SK-N-SH (cell line): ENCODE results near the gene PGGHG. TPM values are rescaled to one million over a fixed set of nuclear protein-coding genes. Genes with fewer than 3 reads are reported as not detected.
"Not testable (repeated sequence)": the region's sequence is repeated elsewhere in the genome, so short reads cannot be mapped to it uniquely, and the experiment has no call there.

Experiments
- CTCF ChIA-PET: fragments of 300-600, 350-600 bp; formaldehyde crosslinking; extraction: SDS; loops from one replicate; lab custom pipeline; 2021; lab: Yijun Ruan, JAX
- POLR2A ChIA-PET: fragments of 350-600 bp; sonication (Branson Sonifier 250); formaldehyde crosslinking; extraction: SDS; loops from one replicate; lab custom pipeline; 2020; ENCODE audit warnings: antibody characterized with exemption, inconsistent platforms; lab: Yijun Ruan, JAX
- DNase-seq: peaks from one replicate; pipeline ENCODE4 v3.0.0; 2012
- H2AFZ ChIP-seq: fragments of 200-600 bp; sonication (generic); 2 replicates; pipeline ENCODE4 v1.8.1; 2016; ENCODE audit warnings: antibody characterized with exemption, mild to moderate bottlenecking, low read depth
- H3F3A ChIP-seq: fragments of 200-600 bp; sonication (generic); replicated peaks from 2 replicates; pipeline ENCODE3; 2016; ENCODE audit warnings: antibody characterized with exemption, mild to moderate bottlenecking; ENCODE audit not compliant: insufficient read depth
- H3K27ac ChIP-seq, 2 experiments: fragments of 200-500 bp in 1 of 2; fragments of 200-600 bp in 1 of 2; sonication (Bioruptor generic) in 1 of 2; sonication (generic), shearing (Covaris generic) in 1 of 2; 2 replicates each; pipeline versions ENCODE4 v1.5.1 to v1.6.1; 2014 to 2016; ENCODE audit warnings: low read depth in 2 of 2, inconsistent platforms in 1 of 2, low read length in 1 of 2, mild to moderate bottlenecking in 1 of 2, mixed read lengths in 1 of 2
- H3K27me3 ChIP-seq: fragments of 200-600 bp; sonication (generic), shearing (Covaris generic); 2 replicates; pipeline ENCODE4 v1.6.1; 2016; ENCODE audit warnings: mixed run types; ENCODE audit not compliant: insufficient read depth
- H3K36me3 ChIP-seq, 2 experiments: fragments of 200-500 bp in 1 of 2; fragments of 200-600 bp in 1 of 2; sonication (Bioruptor generic) in 1 of 2; sonication (generic) in 1 of 2; replicated peaks in 1 of 2; 2 replicates each; pipeline versions ENCODE3 to v1.5.1; 2014 to 2016; ENCODE audit warnings: low read length in 1 of 2, mild to moderate bottlenecking in 1 of 2; ENCODE audit not compliant: insufficient read depth in 2 of 2, control insufficient read depth in 1 of 2
- H3K4me1 ChIP-seq, 2 experiments: fragments of 200-500 bp in 1 of 2; fragments of 200-600 bp in 1 of 2; sonication (Bioruptor generic) in 1 of 2; sonication (generic), shearing (Covaris generic) in 1 of 2; 2 replicates each; pipeline versions ENCODE4 v1.5.1 to v1.6.1; 2014 to 2016; ENCODE audit warnings: low read depth in 1 of 2, low read length in 1 of 2, mixed run types in 1 of 2; ENCODE audit not compliant: insufficient read depth in 2 of 2, control insufficient read depth in 1 of 2
- H3K4me2 ChIP-seq: fragments of 200-600 bp; sonication (generic), shearing (Covaris generic); 2 replicates; pipeline ENCODE4 v1.6.1; 2017; ENCODE audit warnings: mixed run types
- H3K4me3 ChIP-seq, 2 experiments: fragments of 200-500 bp in 1 of 2; fragments of 200-600 bp in 1 of 2; sonication (Bioruptor generic) in 1 of 2; sonication (generic), shearing (Covaris generic) in 1 of 2; 2 replicates each; pipeline versions ENCODE4 v1.5.1 to v1.8.1; 2014 to 2016; ENCODE audit warnings: low read depth in 2 of 2, inconsistent platforms in 1 of 2, low read length in 1 of 2, mild to moderate bottlenecking in 1 of 2, mixed read lengths in 1 of 2, moderate library complexity in 1 of 2
- H3K79me2 ChIP-seq: fragments of 200-600 bp; sonication (generic); 2 replicates; pipeline ENCODE4 v1.8.1; 2017; ENCODE audit warnings: mild to moderate bottlenecking; ENCODE audit not compliant: insufficient read depth
- H3K9ac ChIP-seq: fragments of 200-600 bp; sonication (generic); 2 replicates; pipeline ENCODE4 v1.6.1; 2017; ENCODE audit warnings: mixed run types
- H3K9me2 ChIP-seq: fragments of 200-600 bp; sonication (generic); 2 replicates; pipeline ENCODE4 v1.6.1; 2017; ENCODE audit warnings: mixed run types
- H3K9me3 ChIP-seq: fragments of 200-600 bp; sonication (generic); 2 replicates; pipeline ENCODE4 v1.6.1; 2017; ENCODE audit warnings: mixed run types, mild to moderate bottlenecking, moderate library complexity
- H4K20me1 ChIP-seq: fragments of 200-600 bp; sonication (generic); 2 replicates; pipeline ENCODE4 v1.6.1; 2017; ENCODE audit warnings: mild to moderate bottlenecking, mixed run types; ENCODE audit not compliant: insufficient read depth
- ELF1 ChIP-seq: IDR thresholded peaks from 2 replicates; pipeline ENCODE4 v1.4.0; 2012
- EP300 ChIP-seq, 2 experiments: IDR thresholded peaks; 2 replicates each; pipeline versions ENCODE4 v1.4.0 to v1.6.1; 2012; ENCODE audit warnings: borderline replicate concordance in 1 of 2, low read depth in 1 of 2, low read length in 1 of 2
- FOSL2 ChIP-seq: IDR thresholded peaks from 2 replicates; pipeline ENCODE4 v1.4.0; 2012; ENCODE audit warnings: low read depth, mild to moderate bottlenecking, moderate library complexity, borderline replicate concordance
- FOXJ3 ChIP-seq: sonication (generic); formaldehyde crosslinking; IDR thresholded peaks from 2 replicates; pipeline ENCODE4 v1.5.1; 2020; ENCODE audit warnings: mild to moderate bottlenecking, missing genetic modification reagents
- GABPA ChIP-seq: IDR thresholded peaks from 2 replicates; pipeline ENCODE4 v1.4.0; 2012; ENCODE audit warnings: low read depth, mild to moderate bottlenecking
- GATA2 ChIP-seq: sonication (generic); formaldehyde crosslinking; IDR thresholded peaks from 2 replicates; pipeline ENCODE4 v1.5.0; 2020; ENCODE audit warnings: mild to moderate bottlenecking, missing genetic modification reagents
- JUND ChIP-seq: IDR thresholded peaks from 2 replicates; pipeline ENCODE4 v1.4.0; 2012
- MEF2A ChIP-seq: IDR thresholded peaks from 2 replicates; pipeline ENCODE4 v1.4.0; 2012; ENCODE audit warnings: low read depth, borderline replicate concordance
- MXI1 ChIP-seq: IDR thresholded peaks from 2 replicates; pipeline ENCODE4 v1.6.1; 2012; ENCODE audit warnings: mild to moderate bottlenecking, low read depth, low read length, improper control_type of control experiment
- NFIC ChIP-seq: IDR thresholded peaks from 2 replicates; pipeline ENCODE4 v1.4.0; 2012; ENCODE audit warnings: borderline replicate concordance
- NRF1 ChIP-seq: IDR thresholded peaks from 2 replicates; pipeline ENCODE4 v1.6.1; 2012; ENCODE audit warnings: low read depth, mild to moderate bottlenecking, low read length
- POLR2AphosphoS5 ChIP-seq: IDR thresholded peaks from 2 replicates; pipeline ENCODE4 v1.6.1; 2012; ENCODE audit warnings: low read depth, low read length
- RAD21 ChIP-seq: IDR thresholded peaks from 2 replicates; pipeline ENCODE4 v1.6.1; 2012; ENCODE audit warnings: mild to moderate bottlenecking, low read length
- RCOR1 ChIP-seq: fragments of 150-350 bp; IDR thresholded peaks from 2 replicates; pipeline ENCODE4 v1.6.1; 2017; ENCODE audit warnings: antibody characterized with exemption, low read length
- RFX5 ChIP-seq: IDR thresholded peaks from 2 replicates; pipeline ENCODE4 v1.6.1; 2012; ENCODE audit warnings: mild to moderate bottlenecking, improper control_type of control experiment, low read length
- RXRA ChIP-seq: IDR thresholded peaks from 2 replicates; pipeline ENCODE4 v1.4.0; 2012; ENCODE audit warnings: low read depth, mild to moderate bottlenecking, borderline replicate concordance
- SIN3A ChIP-seq: IDR thresholded peaks from 2 replicates; pipeline ENCODE4 v1.6.1; 2012; ENCODE audit warnings: low read depth, mild to moderate bottlenecking, low read length, moderate library complexity, borderline replicate concordance
- SMC3 ChIP-seq: IDR thresholded peaks from 2 replicates; pipeline ENCODE4 v1.6.1; 2012; ENCODE audit warnings: low read depth, low read length, improper control_type of control experiment
- TAF1 ChIP-seq: IDR thresholded peaks from 2 replicates; pipeline ENCODE4 v1.6.1; 2012; ENCODE audit warnings: low read depth, mild to moderate bottlenecking, low read length, moderate library complexity, borderline replicate concordance
- TCF12 ChIP-seq: IDR thresholded peaks from 2 replicates; pipeline ENCODE4 v1.4.0; 2012
- TEAD4 ChIP-seq: IDR thresholded peaks from 2 replicates; pipeline ENCODE4 v1.4.0; 2012; ENCODE audit warnings: mild to moderate bottlenecking, borderline replicate concordance; ENCODE audit not compliant: insufficient read depth
- WGBS: methylation state at CpG from one replicate; pipeline ENCODE4 v1.1.6; 2017; ENCODE audit warnings: low lambda C conversion rate; 5-methylcytosine and 5-hydroxymethylcytosine counted together
- polyA plus RNA-seq, 3 experiments: library from polyadenylated mRNA; depleted of rRNA; stranded (reverse); fragments of >200 nt; gene quantifications; 2 replicates each; pipeline ENCODE4 v1.2.3, GENCODE V29; 2012
- TF ChIP-seq, protein P1 (sequence below): IDR thresholded peaks from 2 replicates; pipeline ENCODE4 v1.4.0; 2012; ENCODE audit warnings: low read depth, borderline replicate concordance
- TF ChIP-seq, protein P2 (sequence below): fragments of 150-350 bp; IDR thresholded peaks from 2 replicates; pipeline ENCODE4 v1.6.1; 2016; ENCODE audit warnings: mild to moderate bottlenecking, low read depth, low read length
- TF ChIP-seq, protein P3 (sequence below): fragments of 150-350 bp; IDR thresholded peaks from 2 replicates; pipeline ENCODE4 v1.6.1; 2017; ENCODE audit warnings: antibody characterized with exemption, low read length, low read depth, borderline replicate concordance
- TF ChIP-seq, protein P4 (sequence below): IDR thresholded peaks from 2 replicates; pipeline ENCODE4 v1.4.0; 2012; ENCODE audit warnings: low read depth

Gene PGGHG
- polyA plus RNA-seq, 1 of the 3 experiments (the other 2 are of a cell fraction): 19.9 TPM

DNA sequence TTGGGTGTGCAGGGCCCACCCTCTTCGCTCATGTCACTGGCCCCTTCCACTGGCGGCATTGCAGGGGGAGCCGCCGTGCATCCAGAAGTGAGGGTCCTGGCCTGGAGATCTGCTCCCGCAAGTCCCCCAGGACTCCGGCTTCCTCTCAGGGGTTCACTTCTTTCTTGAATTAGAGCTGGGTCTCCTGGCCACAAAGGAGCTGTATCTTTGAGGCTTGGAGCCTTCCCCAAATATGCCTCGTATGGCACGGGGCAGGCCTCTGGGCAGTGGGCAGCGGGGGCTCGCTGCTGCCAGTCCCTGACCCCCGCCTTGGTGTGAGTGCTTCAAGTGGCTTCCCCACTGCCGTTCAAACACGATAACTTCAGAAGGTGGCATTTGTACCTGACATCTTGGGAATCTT lies 39.1 kb downstream of the PGGHG start (continued):
- TF ChIP-seq, protein P1, sequence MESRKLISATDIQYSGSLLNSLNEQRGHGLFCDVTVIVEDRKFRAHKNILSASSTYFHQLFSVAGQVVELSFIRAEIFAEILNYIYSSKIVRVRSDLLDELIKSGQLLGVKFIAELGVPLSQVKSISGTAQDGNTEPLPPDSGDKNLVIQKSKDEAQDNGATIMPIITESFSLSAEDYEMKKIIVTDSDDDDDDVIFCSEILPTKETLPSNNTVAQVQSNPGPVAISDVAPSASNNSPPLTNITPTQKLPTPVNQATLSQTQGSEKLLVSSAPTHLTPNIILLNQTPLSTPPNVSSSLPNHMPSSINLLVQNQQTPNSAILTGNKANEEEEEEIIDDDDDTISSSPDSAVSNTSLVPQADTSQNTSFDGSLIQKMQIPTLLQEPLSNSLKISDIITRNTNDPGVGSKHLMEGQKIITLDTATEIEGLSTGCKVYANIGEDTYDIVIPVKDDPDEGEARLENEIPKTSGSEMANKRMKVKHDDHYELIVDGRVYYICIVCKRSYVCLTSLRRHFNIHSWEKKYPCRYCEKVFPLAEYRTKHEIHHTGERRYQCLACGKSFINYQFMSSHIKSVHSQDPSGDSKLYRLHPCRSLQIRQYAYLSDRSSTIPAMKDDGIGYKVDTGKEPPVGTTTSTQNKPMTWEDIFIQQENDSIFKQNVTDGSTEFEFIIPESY: no peak
- TF ChIP-seq FOXJ3 (CRISPR knock-in tag) (no peak), NRF1 (no peak), FOSL2 (no peak), ELF1 (no peak), TEAD4 (no peak), RFX5 (no peak), TAF1 (no peak), RAD21 (no peak), RCOR1 (no peak), EP300 (IDR thresholded peaks at IDR 0.05; ENCODE audit: borderline replicate concordance in 1 of 2, low read depth in 1 of 2, low read length in 1 of 2) (no peak)
- TF ChIP-seq, all 33 proteins: peak for 0

DNA sequence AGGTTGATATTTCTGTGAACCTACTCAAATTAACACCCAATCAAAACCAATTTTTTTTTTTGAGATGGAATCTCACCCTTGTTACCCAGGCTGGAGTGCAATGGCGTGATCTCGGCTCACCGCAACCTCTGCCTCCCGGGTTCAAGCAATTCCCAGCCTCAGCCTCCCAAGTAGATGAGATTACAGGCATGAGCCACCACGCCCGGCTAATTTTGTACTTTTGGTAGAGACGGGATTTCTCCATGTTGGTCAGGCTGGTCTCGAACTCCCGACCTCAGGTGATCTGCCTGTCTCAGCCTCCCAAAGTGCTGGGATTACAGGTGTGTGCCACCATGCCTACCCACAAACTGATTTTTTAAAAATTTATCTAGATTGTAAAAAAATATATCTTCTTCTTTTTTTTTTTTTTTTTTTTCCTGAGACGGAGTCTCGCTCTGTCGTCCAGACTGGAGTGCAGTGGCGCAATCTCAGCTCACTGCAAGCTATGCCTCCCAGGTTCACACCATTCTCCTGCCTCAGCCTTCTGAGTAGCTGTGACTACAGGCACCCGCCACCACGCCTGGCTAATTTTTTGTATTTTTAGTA lies 39.7 kb downstream of the PGGHG start:
- WGBS: 94% methylated on average over 15 of the region's 15 CpGs
- H3K4me3 ChIP-seq, H4K20me1 ChIP-seq, H3K79me2 ChIP-seq, H3K9me3 ChIP-seq, H3K9ac ChIP-seq, H3K36me3 ChIP-seq, H3F3A ChIP-seq, H2AFZ ChIP-seq, DNase-seq, H3K27ac ChIP-seq, H3K4me1 ChIP-seq, H3K9me2 ChIP-seq, POLR2A ChIA-PET, H3K27me3 ChIP-seq, H3K4me2 ChIP-seq: not testable (repeated sequence)
- CTCF ChIA-PET: interaction anchor here (1.3 kb wide), 1 partner anchor 68 kb away, joined by 3 read pairs; no protein-coding TSS in a partner anchor

DNA sequence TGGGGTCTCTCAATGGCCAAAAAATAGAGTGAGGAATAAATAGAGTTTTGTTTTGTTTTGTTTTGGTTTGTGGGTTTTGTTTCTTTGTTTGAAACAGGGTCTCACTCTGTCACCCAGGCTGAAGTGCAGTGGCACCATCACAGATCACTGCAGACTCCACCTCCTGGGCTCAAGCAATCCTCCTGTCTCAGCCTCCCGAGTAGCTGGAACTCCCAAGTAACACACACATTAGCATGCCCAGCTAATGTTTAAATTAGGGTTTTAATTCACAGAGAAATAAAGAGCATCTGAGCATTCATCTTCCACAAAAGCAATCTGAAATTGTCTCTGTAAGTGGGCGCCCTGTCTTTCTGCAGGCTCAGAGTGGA lies 40.9 kb downstream of the PGGHG start:
- POLR2A ChIA-PET: no interaction called here
- Histone ChIP-seq H3K27me3 (no peaks in the 10 kb centered on the region), H2AFZ (no peak overlapping the region), H3K27ac (no peak overlapping the region), H3K9me2 (no peaks in the 10 kb centered on the region), H4K20me1 (no peaks in the 10 kb centered on the region), H3K9me3 (no peaks in the 10 kb centered on the region), H3F3A (no peaks in the 10 kb centered on the region), H3K4me1 (no peaks in the 10 kb centered on the region; a peak in 1 of 4 replicates), H3K9ac (no peak overlapping the region), H3K4me2 (no peak overlapping the region), H3K36me3 (no peaks in the 10 kb centered on the region), H3K79me2 (no peaks in the 10 kb centered on the region), H3K4me3 (no peak overlapping the region)
- TF ChIP-seq JUND (no peak), GABPA (no peak), TCF12 (no peak), POLR2AphosphoS5 (no peak), SIN3A (no peak), RCOR1 (no peak), MXI1 (no peak), MEF2A (no peak), FOSL2 (no peak), RXRA (no peak), ELF1 (no peak), NFIC (no peak), GATA2 (CRISPR knock-in tag) (no peak), SMC3 (no peak)
- TF ChIP-seq, protein P2, sequence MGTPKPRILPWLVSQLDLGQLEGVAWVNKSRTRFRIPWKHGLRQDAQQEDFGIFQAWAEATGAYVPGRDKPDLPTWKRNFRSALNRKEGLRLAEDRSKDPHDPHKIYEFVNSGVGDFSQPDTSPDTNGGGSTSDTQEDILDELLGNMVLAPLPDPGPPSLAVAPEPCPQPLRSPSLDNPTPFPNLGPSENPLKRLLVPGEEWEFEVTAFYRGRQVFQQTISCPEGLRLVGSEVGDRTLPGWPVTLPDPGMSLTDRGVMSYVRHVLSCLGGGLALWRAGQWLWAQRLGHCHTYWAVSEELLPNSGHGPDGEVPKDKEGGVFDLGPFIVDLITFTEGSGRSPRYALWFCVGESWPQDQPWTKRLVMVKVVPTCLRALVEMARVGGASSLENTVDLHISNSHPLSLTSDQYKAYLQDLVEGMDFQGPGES: no peak
- TF ChIP-seq, protein P3, sequence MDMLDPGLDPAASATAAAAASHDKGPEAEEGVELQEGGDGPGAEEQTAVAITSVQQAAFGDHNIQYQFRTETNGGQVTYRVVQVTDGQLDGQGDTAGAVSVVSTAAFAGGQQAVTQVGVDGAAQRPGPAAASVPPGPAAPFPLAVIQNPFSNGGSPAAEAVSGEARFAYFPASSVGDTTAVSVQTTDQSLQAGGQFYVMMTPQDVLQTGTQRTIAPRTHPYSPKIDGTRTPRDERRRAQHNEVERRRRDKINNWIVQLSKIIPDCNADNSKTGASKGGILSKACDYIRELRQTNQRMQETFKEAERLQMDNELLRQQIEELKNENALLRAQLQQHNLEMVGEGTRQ: no peak
- TF ChIP-seq, protein P4, sequence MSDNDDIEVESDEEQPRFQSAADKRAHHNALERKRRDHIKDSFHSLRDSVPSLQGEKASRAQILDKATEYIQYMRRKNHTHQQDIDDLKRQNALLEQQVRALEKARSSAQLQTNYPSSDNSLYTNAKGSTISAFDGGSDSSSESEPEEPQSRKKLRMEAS: no peak
- DNase-seq: no peak
- 89% methylated on average over 2 of the region's 2 CpGs for WGBS
- CTCF ChIA-PET: interaction anchor here (0.8 to 1.2 kb wide), 5 partner anchors 12 to 118 kb away, joined by 3 to 4 read pairs (median 3); no protein-coding TSS in a partner anchor
